BE2C (cell line): ENCODE data around the gene MXD4.

Source experiments
- DNase-seq: peaks from one replicate; pipeline ENCODE4 v3.0.0-alpha.2; 2020
- H3K27me3 ChIP-seq: fragments of 250-450 bp; sonication (Bioruptor Pico); 2 replicates; pipeline ENCODE4 v1.5.1; 2020; ENCODE audit warnings: mild to moderate bottlenecking
- H3K36me3 ChIP-seq: fragments of 250-450 bp; sonication (Bioruptor Pico); 2 replicates; pipeline ENCODE4 v1.5.1; 2020; ENCODE audit warnings: mild to moderate bottlenecking
- H3K4me1 ChIP-seq: fragments of 250-450 bp; sonication (Bioruptor Pico); 2 replicates; pipeline ENCODE4 v1.5.1; 2020
- H3K4me3 ChIP-seq: 2 replicates; pipeline ENCODE4 v1.5.1; 2011; ENCODE audit warnings: low read depth, low read length
- H3K9me3 ChIP-seq: fragments of 250-450 bp; sonication (Bioruptor Pico); 2 replicates; pipeline ENCODE4 v1.5.1; 2020
- TF ChIP-seq, protein P1 (sequence below): IDR thresholded peaks from 2 replicates; pipeline ENCODE4 v1.5.1; 2012; ENCODE audit warnings: mild to moderate bottlenecking, low read depth, low read length

Gene MXD4

DNA sequence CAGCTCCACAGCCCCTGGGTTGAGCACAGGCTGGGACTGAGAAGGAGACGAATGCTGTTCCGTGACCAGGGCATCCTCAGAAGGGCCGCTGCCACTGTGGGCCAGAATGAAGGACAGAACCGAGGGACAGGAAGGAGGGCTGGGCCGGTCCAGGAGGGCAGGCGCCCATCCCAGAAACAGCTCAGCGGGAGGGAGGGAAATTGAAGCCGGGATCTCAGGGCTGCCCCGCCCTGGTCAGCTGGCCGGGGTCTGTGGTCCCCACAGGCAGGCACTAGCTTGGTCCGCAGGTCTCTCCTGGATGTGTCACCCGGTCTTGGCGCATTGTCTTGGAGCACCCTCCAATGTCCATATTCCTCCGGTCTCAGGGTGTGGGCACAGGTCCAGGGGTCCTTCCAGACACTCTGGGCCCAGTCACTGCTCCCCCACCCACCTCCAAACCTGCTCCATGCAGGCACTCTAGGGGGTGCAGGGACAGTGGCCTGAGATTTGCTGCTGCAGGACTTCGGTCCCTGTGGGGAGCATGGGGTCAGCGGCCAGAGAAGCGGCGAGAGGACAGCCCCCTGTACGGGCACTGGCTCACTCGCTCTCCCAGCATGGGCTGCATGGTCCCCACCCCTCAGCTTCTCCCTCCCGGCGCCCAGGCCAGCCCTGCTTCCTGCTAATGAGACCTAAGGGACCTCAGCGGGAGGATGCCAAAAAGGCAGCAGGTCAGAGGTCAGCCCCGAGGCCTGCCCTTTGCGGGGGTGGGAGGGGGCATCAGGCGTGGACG lies 23.9 kb upstream of the MXD4 start:
- Histone ChIP-seq H3K4me1 (peaks cover 2% of the 10 kb centered on the region; the same call in 1 of the 2 replicates), H3K9me3 (no peaks in the 10 kb centered on the region), H3K27me3 (no peaks in the 10 kb centered on the region), H3K36me3 (no peaks in the 10 kb centered on the region), H3K4me3 (no peak overlapping the region)
- TF ChIP-seq, protein P1, sequence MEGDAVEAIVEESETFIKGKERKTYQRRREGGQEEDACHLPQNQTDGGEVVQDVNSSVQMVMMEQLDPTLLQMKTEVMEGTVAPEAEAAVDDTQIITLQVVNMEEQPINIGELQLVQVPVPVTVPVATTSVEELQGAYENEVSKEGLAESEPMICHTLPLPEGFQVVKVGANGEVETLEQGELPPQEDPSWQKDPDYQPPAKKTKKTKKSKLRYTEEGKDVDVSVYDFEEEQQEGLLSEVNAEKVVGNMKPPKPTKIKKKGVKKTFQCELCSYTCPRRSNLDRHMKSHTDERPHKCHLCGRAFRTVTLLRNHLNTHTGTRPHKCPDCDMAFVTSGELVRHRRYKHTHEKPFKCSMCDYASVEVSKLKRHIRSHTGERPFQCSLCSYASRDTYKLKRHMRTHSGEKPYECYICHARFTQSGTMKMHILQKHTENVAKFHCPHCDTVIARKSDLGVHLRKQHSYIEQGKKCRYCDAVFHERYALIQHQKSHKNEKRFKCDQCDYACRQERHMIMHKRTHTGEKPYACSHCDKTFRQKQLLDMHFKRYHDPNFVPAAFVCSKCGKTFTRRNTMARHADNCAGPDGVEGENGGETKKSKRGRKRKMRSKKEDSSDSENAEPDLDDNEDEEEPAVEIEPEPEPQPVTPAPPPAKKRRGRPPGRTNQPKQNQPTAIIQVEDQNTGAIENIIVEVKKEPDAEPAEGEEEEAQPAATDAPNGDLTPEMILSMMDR: no peak
- DNase-seq: peak; percentile 8

- no peaks in the 10 kb centered on the region for H3K36me3 ChIP-seq
- DNase-seq: peak; percentile 4
- no peak overlapping the region for H3K4me3 ChIP-seq
- TF ChIP-seq, protein P1: no peak
- no peaks in the 10 kb centered on the region for H3K27me3 ChIP-seq
- no peaks in the 10 kb centered on the region for H3K9me3 ChIP-seq
- H3K4me1 ChIP-seq: peaks cover under 1% of the 10 kb centered on the region; the same call in 1 of the 2 replicates
Measured at GRCh38 chr4:2284934-2285612, 23.2 kb upstream of the MXD4 start.

GRCh38 chr4:2284161-2284933 lies 22.4 kb upstream of the MXD4 start:
- TF ChIP-seq, protein P1: no peak
- H3K27me3 ChIP-seq: no peaks in the 10 kb centered on the region
- DNase-seq: no peak
- H3K9me3 ChIP-seq: no peaks in the 10 kb centered on the region
- no peaks in the 10 kb centered on the region for H3K4me1 ChIP-seq
- H3K4me3 ChIP-seq: no peak overlapping the region
- H3K36me3 ChIP-seq: no peaks in the 10 kb centered on the region

GRCh38 chr4:2283199-2283711 lies 21.3 kb upstream of the MXD4 start:
- Histone ChIP-seq H3K4me3 (no peak overlapping the region), H3K36me3 (no peaks in the 10 kb centered on the region), H3K9me3 (no peaks in the 10 kb centered on the region), H3K4me1 (no peaks in the 10 kb centered on the region), H3K27me3 (no peaks in the 10 kb centered on the region)
- TF ChIP-seq, protein P1: no peak
- DNase-seq: no peak

GRCh38 chr4:2281575-2282343 lies 19.9 kb upstream of the MXD4 start:
- Histone ChIP-seq H3K27me3 (no peaks in the 10 kb centered on the region), H3K4me1 (no peaks in the 10 kb centered on the region), H3K36me3 (no peaks in the 10 kb centered on the region), H3K4me3 (no peak overlapping the region), H3K9me3 (no peaks in the 10 kb centered on the region)
- no peak for DNase-seq
- TF ChIP-seq, protein P1: peak; percentile 48
